NOMO-1 treated with DMSO at 0.1 percent for 48 hours (cell line): ENCODE data around the gene LMO4.
A peak's percentile ranks its signal among the peaks of the same experiment; 100 is the strongest.

Experiments used
- DNase-seq: peaks from one replicate; lab custom pipeline; 2025; ENCODE audit not compliant: unreplicated experiment; lab: John Stamatoyannopoulos, UW

Gene LMO4

DNA sequence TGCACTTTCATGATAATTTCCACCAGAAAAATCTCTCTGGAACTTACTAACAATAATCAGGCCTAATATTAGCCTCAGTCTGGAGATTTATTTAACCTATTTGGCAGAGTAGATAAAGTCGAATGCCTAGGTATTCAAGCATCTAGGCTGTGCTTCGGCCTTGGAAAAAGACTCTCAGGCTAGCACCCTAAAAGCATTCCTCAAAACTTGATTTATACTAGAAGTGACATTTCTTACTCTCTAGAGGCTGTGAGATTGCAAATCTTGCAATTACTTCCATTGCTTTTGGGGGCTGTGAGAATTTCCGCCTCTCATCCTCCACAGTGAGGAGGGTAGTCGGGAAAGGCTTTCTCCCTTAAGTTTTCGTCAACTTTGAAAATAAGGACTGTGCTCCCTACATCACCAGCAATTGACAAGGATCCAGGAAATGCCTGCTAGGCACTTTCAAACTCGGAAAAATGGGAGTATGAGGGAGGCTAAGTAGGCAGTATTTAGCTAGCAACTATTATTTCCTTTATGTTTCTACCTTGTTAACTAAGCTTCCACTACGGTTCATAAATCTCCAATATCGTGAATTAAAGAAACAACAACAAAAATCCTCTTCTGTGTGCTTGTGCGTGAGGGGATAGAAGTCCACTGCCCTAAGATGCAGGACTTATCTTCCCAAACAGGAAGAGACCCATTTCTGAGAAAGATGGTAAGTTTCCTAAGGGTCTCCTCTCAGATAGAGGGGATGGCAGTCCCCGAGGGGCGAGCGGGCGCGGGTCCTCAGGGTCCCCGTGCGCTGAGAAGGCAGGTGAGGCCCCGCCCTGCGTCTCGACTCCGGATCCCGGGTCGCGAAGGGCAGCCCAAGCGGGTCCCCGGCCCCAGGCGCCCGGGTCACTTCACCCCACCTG is 1.1 kb upstream of the LMO4 start:
- no peak for DNase-seq

DNA sequence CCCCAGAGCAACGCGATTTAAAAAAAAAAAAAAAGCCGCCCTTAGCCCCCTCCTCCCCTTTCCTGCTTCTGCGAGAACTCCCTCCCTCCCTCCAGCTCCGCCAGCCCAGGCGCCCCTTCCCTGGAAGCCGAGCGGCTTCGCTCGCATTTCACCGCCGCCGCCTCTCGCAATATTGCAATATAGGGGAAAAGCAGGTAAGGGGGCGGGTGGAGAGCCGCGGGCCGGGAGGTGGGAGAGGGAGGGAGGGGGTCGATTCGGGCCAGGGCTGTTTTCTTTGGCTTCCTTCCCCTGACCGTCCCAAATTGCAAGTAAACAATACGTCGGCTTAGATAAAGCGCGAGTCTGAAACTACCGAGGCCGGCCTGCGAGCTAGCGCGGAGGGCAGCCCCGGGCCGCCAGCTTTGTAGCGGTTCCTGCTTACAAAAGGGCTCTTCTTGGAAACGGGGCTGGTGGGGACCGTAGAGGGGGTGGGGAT is 408 bp downstream of the LMO4 start:
- DNase-seq: peak; percentile 16

- peak; percentile 57 for DNase-seq
Observed at GRCh38 chr1:87329526-87330056, 911 bp downstream of the LMO4 start.

- DNase-seq: peak; percentile 45
Observed at GRCh38 chr1:87330057-87330884, 1.6 kb downstream of the LMO4 start.

- DNase-seq: no peak
Observed at GRCh38 chr1:87330885-87331364, 2.2 kb downstream of the LMO4 start.

DNA sequence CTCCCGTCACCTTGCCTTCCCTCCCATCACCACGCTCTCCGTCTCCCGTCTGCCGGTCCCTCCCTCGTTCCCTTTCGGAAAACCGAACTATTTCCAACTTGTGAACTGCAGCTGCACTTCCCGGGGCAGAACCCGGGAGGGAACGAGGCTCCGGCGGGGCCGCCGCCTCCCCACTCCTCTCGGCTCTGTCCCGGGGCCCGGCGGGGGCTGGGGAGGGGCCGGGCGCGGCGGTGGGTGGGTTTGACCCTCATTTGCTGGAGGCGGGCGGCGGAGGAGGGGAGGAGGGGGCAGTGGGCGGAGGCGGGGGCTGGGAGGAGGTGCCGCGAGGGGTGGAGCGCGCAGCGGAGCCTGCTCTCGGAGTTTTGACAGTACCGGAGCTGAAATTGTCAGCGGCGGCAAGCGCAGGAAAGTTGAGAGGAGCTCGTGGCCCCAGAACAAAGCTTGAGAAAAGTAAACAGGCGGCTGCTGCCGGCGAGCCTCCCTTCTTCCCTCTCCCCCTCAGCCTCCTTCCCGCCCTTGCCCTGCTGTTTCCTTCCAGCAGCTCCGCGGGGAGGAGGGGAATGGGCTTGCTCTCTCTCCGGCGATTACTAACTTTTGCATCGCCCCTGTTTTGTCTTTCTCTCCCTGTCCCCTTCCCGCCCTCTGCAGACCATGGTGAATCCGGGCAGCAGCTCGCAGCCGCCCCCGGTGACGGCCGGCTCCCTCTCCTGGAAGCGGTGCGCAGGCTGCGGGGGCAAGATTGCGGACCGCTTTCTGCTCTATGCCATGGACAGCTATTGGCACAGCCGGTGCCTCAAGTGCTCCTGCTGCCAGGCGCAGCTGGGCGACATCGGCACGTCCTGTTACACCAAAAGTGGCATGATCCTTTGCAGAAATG is 2.9 kb downstream of the LMO4 start:
- DNase-seq: no peak

DNA sequence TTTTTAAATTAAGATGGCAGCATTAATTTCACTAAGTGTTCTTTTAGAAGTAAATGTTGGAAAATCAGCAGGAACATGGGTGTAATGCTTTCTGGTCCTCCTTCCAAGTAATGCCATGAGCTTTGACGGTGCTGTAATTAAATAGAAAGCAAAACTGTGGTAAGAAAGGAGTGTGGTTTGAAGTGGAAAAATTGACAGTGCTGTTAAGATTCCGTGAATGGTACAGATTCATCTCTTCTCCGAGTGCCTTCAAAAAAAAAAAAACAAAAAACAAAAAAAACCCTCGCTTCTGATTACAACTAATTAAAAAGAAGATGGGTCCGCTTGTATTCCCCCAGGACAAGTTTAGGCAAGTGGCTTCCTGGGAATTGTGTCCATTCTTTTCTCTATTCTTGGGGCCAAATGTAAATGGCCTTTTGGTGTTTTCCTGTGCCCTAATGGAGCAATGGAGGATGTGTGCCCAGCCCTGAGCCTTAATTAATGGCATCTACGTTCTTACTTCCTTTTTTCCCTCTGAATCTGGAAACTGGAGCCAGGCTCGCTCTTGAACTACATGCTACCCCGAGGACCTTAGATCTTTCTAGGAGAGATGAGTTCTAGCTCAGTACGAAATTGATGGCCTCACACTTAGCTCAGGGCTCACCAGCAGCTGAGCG is 5.1 kb downstream of the LMO4 start:
- DNase-seq: peak; percentile 34

DNA sequence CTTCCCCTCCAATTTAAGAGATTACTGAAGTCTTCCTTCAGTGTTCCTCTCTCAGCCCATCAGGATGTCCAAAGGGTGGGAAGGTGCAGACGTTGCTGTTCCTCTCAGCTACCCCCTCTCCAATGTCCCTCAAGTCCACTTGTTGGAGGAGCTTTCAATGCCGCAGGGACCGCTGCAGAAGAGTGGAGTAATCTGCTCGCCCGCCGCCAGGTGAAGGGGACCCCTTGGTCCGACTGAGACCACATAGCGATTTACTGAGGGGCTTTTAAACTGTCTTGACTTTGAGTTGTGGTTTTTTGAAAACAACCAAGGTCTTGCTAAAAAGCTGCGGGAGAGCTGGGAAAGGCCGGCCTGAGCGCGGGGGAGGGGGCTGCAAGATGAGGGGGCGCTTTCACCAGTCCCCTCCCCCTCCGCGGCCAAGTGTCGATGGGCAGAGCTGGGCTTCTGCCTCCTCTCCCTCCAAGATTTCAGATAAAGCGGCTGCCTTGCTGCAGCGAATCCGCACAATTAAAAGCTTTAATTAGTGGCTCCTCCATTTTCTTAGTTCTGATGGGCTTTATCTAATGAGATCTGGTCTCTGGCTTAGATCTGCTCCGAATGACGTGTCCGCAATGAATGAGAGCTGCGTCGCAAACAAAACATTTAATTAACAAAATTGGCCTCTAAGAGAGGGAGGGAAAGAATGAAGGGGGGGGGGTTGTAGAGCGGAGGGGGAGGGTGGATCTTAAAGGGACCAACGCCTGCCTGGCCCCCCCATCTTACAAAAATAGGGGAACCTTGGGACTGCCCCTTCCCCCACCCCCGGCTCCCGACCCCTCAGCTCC is 5.9 kb downstream of the LMO4 start:
- peak; percentile 39 for DNase-seq

- peak; percentile 65 for DNase-seq
Observed at GRCh38 chr1:87335175-87335884, 6.7 kb downstream of the LMO4 start.

- DNase-seq: no peak
Observed at GRCh38 chr1:87336623-87337067, 8.0 kb downstream of the LMO4 start.

DNA sequence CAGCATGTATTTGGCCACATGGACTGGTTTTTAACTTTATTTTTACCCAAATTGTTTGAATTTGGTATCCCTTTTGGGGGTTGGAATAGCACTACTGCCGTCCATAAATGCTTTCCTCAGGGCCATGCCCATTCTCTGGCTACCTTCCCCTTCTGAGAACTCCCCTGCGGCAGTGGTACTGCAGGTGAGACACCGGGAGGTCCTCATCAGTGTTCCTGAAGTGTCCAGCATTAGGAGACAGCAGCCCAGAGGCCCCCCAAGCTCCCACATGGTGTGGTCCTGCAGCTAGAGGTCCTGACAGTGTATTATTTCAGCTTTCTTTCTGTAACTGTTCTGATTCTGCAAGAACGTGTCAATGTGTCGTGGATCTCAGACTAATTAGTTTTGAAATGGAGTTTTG is 8.9 kb downstream of the LMO4 start:
- no peak for DNase-seq

- DNase-seq: no peak
Observed at GRCh38 chr1:87338566-87338965, 9.9 kb downstream of the LMO4 start.

DNA sequence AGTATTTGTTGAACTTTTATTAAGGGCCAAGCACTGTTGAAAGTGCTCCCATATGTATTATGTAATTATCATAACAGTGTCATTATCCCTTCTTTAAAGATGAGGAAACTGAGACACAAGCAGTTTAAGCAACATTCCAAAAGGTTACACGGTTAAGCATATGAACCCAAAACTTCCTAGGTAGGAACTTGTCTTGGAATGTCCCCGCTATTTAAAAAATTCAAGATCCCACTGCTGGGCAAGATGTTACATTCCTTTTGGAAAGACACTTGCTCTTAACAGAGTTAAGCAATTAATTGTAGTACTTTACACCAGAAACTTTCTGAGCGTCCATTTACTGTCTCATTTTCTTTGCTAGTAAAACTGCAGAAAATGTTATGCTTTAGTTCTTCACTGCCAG is 15.6 kb downstream of the LMO4 start:
- no peak for DNase-seq

DNA sequence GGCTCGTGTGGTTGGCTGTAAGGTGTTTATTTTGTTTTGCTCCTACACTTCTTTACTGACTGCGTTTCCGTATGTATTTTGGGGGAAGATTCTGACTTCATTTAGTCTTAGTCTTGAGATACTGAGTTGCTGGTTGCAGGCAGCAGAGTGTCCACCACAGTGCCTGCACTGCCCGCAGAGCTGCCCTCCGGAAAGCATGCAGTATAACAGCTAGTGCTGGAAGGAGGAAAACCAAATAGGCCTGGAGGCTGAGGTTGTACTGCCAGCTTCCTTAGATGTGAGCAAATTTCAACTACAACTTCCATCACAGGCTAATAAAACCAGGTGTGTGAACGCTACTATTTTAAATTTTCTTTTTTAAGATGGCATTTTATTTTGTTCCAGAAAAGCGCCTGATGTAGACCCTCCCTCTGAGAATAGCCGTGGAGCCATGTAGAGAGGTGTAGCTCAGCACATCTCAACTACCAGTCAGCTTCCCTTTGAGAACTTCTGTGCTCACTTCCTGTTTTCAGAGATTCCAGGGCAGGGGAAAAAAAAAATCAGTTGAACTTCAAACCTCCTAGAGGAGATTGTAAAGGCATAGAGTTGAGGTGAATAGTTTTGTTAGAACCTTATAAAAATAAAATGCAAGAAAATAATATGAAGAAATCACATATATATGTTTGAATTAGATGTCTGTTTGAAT is 17.6 kb downstream of the LMO4 start:
- DNase-seq: no peak

GRCh38 chr1:87348341-87349019 is 19.8 kb downstream of the LMO4 start:
- no peak for DNase-seq

DNA sequence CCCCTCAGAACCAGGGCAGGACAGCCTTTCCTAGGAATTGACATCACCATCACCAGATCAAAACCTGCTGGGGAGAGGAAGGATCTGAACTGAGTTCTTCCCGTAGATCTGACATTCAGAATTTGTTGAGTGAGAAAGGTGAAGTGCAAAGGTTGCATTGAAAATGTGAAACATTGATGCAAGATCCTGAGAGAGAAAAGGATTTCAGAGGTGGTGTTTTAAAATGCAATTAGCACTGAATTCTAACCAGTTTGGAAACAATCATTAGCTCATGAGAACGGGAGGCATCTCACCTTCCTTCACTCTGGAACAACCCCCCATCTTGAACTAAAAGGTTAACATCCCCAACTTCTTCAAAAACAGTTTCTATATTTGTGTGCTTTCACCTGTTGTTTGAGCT is 20.4 kb downstream of the LMO4 start:
- no peak for DNase-seq

DNA sequence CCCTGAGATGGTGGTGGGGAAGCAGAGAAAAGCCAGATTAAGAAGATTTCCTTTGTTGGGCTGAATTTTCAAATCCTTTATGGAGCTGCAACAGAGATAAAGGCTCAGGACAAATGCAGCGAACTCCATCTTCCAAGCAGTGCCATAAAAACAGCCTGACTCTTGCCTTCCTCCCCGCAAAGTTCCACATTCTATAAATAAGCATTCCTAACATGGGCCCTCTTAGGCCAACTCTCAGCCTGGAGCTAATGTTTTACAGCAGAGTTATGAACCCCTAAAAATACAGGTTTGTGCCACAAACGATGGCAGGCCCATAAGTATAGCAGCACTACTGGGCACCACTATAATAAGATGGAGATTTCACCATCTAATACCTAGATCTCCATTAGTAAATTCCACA is 27.2 kb downstream of the LMO4 start:
- no peak for DNase-seq
